GM19455 (cell line): ENCODE data around the gene CENPX.

ENCODE experiments used
- ATAC-seq: cut with Tn5 transposase; IDR thresholded peaks from one replicate; pipeline ENCODE4 v1.9.1; 2021; ENCODE audit not compliant: unreplicated experiment

Gene CENPX

DNA sequence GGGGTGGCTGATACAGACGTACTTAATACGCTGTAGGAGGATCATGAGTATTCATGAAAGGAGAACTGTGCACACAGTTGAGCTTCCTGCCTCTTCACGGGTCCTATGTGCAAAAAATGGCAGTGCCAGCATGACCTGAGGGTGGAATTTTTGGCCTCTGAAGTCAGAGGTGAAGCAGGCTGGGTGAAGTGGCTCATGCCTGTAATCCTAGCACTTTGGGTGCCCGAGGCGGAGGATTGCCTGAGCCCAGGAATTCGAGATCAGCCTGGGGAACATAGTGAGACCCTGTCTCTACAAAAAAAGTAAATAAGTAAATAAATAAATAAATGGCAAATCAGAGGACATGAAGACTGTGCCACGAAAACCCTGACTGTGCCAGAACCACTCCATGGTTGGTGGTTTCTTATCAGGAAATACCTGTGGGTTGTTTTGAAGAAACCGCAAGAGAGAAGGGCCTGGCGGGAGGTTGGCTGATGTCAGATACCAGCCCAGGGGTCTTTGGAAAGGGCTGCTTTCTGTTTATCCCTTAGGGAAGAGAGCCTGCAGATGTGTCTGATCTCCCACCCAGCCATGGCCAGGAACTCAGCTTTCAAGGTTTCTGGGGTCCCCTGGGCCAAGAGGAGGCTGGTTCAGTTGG, 41.9 kb downstream of the CENPX start:
- no peak for ATAC-seq

DNA sequence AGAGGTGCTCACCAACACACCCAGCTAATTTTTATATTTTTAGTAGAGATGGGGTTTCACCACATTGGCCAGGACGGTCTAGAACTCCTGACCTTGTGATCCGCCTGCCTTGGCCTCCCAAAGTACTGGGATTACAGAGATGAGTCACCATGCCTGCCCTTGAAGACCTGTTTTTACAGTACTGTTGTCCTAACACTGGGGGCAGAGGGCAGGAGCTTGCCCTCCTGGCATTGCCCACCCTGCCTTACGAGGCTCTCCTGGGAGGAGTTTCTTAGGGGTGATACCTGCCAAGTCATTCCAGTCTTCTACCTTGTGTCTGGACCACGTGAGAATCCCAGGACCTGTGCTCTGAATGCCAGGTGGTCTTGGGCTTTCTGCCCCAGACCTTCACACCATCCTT, 42.6 kb downstream of the CENPX start:
- ATAC-seq, result no peak

DNA sequence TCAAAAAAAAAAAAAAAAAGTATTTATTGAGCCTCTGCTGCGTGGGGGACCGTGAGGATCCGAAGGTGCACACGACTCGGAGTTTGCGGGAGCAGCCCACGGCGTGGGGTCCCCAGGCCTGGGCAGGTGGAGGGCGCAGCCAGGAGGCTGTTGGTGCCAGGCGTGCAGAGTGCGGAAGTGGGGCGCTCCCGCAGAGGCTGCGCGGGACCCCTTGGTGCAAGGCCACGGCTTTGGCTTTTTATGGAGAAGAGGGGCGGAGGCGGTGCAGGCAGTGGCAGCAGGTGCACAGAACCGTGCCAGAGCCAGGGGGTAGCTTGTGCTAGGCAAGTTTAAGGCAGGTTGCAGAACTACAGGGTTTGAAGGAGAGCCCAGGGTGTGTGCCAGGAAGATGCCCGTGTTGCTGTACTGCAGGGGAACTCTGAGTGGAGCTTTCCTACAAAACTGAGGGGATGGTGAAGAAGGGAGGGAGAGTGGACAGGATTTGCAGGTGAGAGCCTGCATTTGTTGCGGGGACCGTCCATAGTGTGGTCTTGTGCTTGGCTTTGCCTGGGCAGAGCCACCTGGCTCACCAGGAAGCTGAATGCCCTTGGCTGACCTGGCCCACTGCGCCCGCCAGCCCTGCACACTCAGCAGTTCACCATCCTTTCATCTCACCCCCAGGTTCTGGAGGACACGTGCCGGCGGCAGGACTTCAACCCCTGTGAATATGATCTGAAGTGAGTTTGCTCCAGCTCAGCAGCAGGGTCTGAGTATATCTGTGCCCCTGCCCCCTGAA, 44.0 kb downstream of the CENPX start:
- no peak for ATAC-seq

DNA sequence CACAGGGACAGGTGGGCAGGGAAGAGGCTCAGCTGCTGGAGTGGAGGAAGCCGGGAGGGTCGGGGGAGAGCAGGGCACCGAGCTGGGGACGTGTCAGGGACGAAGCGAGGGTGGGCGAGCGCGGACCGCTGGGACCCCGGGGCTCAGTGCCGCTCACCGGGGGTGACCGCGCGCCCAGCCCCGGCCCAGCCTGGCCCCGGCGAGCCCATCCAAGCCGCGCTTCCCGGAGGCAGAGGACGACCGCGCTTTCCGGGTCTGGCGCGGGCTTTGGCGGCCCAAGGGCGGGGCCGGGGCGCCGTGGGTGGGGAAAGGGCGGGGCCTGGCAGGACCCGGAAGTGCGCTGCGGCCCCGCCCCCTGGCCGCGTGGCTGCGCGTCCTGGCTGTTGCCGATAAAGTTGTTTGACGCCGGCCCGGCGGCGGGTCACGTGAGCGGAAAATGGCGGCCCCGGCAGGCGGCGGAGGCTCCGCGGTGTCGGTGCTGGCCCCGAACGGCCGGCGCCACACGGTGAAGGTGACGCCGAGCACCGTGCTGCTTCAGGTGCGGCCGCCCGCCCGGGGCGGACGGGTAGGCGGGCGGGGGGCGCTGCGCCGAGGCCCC, 45.4 kb downstream of the CENPX start, which contains the start of gene ASPSCR1:
ASPSCR1 (plus strand) TSS at position 419 of the 598 bp plus-strand sequence; CDS start at position 437, 18 bp downstream.
- peak; percentile 80 for ATAC-seq

DNA sequence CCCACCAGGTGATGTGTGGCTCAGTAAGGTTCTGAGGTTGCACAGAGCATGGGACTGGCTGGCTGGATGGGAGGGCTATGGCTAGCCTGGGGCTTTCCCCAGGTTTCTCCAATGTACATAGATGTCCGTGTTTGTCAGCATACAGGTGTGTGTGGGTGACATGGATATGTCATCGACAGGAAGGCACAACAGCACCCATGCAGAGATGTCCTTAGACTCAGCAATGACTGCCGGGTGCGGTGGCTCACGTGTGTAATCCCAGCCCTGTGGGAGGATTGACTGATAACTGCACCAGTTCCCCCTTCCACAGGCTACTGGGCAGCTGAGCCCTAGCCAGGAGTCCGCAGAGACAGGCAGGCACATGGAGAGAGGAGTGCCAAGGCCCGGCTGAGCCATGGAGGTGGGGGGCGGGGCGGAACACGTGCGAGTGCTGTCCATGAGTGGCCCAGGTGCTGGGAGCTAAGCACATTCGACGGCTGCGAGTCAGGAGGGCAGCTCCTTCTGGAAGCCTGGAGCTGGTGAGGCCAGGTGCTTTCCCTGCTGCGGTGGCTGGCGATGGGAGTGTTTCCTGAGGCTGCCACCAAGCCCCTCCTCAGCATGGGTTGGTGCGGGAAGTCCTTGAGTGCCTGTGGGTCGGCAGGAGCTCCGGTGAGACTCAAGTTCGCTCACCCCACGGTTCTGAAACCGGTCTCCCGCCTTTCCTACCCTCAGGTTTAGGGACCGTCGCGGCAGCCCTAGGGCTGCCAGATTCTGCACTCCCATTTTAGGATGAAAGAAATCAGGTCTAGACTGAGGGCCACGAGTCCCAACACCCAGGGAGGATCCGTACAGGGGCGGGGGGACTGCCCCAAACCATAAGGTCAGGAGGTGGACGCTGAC, 46.1 kb downstream of the CENPX start:
- ATAC-seq, result peak; percentile 7

DNA sequence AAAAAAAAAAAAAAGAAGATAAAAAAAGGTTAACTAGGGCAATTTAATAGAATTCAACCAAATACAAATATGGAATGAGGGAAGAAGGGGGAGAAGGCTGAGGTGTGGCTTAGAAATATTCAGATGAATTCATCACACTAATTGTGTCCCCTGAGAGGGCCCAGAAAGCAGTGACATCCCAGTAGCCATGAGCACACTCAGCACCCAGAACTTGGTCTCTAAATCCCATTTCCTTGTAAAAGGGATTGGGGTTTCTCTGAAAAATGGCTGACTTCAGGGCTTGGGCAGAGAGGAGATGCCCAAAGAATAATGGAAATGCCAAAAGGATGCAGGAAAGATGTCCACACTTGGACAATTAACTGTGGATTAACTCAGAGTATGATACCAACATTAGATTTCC, 49.2 kb downstream of the CENPX start:
- ATAC-seq, result no peak

DNA sequence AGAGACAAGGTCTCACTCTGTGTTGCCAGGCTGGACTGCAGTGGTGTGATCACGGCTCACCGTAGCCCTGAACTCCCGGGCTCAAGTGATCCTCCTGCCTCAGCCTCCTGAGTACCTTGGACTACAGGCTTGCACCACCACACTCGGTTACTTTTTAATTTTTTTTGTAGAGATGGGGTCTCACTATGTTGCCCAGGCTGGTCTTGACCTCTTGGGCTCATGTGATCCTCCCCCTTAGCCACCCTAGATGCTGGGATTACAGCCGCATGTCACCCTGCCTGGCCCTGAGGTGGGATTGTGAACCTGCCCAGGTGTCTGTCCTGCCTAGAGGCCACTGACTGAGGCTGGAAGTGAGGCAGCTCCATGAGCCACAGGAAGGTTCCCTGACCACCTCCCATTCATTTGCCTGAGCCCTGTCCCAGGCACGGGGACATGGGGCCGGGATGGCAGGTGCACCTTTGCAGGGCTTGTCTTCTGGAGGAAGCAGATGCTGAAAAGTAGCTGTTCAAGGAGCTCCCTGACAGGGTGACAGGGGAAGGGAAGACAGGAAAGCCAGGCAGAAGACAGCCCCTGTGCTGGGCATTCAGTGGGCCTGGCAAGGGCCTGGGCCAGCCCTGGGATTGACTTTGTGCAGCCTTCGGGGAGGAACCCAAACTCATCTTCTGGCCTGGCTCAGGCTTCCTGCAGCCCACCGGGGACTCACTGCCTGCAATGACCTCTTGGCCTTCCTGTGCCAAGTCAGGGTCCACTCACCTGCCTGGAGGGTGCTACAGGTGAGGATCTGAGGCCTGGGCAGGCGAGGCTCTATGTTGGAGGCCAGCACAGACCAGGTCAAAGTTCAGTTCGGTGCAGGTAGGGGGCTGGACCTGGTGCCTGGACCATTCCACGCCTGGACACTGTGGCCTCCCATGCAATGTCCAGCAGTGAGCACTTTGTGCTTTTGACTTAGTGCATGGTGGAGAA, 53.5 kb downstream of the CENPX start:
- ATAC-seq, result no peak
